SW480 (cell line): ENCODE measurements around the gene DZIP1L.

Experiments used
- DNase-seq: peaks from one replicate; pipeline ENCODE4 v3.0.0-alpha.2; 2016; ENCODE audit warnings: low spot score

The DZIP1L gene

DNA sequence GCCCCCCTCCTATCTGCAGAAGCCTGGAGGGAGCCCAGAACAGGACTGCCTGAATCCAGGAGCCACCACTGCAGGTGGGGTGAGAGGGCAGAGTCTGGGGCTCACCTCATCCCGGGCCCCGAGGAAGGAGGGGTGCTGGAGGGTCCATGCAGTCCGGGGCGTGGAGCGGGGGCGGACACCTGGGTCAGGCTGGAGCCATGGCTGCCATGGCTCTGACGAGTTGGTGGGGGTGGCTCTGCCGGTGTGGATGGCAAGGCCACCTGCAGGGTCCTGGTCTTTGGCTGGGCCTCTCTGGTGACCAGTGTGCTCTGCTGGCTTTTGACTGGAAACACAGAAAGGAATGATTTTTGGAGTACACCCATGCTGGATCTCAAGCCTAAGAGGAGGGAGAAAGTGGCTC lies 47.4 kb downstream of the DZIP1L start:
- no peak for DNase-seq

DNA sequence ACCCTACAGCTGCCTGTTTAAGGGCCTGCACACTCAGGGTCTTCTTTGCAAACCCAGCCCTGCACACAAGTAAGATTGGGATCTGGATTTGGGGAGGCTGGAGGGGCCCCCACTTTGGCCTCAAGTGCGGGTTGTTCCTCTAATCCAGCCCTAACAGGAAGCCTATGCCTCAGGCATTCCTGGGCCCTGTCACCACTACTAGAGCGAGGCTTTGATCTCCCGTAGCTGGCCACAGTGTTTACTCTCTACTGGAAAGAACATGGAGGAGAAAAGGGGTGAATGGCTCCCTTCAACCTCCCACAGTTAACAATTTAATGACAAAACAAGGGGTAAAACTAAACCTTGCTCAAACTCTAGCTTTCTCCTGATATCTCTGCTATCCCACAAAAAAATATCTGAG lies 48.4 kb downstream of the DZIP1L start:
- peak; percentile 26 for DNase-seq

DNA sequence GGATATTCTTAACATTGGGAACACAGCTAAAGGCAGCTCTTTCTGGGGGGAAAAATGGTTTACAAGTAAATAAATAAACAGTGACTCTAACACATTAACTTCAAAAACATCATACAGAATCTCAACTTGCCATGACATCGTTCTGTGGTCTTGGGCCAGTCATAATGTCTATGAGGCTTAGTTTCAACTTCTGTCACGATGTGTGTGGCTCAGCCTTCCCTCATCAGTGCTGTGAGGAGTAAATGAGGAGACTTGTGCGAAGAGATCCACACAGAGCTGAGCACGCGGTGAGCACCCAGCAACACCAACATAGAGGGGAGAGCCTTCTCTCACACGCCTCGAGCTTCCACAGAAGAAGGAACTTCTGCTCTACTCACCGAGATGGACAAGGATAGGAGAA lies 49.0 kb downstream of the DZIP1L start:
- DNase-seq: no peak

DNA sequence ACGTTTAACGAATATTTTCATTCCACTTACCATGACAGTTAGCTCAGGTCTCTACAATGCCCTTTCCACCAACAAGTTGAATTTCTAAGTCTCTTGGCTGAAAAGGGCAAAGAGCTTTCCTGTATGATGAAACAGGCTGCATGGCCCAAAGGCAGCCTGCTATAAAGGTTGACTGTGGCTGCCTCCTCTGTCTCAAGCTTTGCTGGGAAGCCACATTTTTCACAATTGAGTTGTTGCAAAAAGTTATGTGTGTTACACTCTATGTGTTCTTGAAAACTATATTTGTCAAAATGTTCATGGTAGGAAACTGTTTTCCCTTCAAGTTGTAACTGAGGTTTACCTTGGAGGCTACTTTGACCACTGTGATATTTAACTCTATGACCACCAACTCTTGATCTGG lies 49.5 kb downstream of the DZIP1L start:
- DNase-seq: no peak

DNA sequence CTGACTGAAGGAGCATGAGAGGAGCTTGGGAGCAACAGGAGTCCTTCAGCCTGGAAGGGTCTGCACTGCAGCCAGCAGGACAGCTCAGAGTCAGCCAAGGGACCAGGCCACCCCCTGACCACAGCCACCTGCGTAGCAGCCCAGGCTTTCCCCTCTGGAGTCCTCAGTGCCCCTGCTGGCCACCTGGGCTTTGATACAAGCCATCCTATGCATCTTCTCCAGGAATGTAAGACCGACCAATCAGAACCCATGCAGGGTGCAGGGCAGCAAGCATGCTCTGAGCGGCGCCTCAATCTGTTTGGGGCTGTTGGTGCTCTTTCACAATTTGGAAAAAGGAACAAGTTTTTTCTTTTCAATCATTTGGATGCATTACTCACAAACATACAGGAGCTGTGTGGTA lies 52.0 kb downstream of the DZIP1L start:
- DNase-seq: no peak

DNA sequence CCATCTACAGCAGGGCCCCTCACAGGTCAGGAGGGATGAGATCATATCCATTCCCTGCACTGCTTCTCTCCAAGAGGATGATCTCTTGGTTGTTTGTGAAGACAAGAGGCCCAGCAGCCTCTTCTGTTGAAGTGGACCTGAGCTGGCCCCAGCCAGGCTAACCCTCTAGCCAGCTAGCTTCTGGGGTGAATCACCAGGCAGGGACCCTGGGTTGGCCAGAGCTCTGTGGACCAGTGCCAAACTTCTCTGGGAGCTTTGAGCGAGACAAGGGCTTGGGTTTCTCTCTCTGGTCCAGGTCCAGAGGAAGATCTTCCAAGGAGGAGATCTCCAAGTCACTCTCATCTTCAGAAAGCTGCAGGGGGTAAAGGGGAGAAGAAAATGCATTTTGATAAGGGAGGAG lies 52.8 kb downstream of the DZIP1L start:
- no peak for DNase-seq

DNA sequence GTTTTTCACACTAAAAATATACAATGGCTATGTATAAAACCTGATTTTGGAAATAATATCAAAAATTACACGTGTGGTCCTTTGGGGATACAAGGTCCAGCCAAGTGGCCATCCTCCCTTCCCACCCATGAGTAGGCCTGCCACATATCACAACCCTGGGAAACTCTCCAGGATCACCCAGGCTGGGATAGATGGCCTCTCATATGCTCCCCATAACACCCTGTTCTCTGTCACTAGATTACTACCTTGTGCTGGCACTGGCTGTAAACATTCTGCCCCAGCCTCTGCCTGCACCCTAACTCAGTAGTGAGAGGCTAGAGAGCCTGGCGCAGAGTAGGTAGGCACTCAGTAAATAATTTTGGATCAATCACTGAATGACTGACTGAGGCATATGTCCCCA lies 53.4 kb downstream of the DZIP1L start:
- DNase-seq: no peak

DNA sequence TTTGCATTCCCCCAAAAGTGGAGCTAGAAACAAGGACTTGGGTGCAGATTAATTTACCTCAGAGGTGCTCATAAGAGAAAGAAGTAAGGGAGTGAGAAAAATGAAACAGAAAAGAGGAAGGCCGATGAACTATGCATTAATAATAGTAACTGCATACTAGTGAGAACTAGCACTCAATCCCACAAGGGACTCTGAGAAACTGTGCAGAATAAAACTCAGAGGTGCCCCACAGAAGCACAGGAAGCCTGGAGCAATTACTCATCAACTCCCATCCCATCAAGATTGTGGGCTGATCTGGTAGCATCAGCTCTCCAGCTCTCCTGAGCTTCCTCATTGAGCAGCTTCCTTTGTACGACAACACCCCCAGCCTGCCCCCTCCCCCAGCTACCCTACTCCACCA lies 54.6 kb downstream of the DZIP1L start:
- no peak for DNase-seq

DNA sequence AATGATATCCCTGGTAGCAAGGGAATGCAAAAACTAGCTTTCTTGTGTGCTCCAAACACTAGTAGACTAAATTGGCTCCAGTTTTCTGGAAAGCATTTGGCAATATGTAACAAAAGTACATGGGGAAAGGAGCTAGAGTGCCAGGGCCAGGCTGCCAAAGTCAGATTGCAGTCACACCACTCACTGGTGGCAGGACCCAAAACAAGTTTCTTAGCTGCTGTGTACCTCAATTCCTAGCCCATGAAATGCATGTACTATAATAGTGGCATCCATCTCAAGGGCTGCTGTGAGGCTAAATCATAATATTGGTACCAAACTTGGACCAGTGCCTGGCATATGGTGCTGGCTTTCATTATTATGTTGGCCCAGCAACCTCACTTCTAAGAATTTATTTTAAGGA lies 56.1 kb downstream of the DZIP1L start:
- DNase-seq: no peak

DNA sequence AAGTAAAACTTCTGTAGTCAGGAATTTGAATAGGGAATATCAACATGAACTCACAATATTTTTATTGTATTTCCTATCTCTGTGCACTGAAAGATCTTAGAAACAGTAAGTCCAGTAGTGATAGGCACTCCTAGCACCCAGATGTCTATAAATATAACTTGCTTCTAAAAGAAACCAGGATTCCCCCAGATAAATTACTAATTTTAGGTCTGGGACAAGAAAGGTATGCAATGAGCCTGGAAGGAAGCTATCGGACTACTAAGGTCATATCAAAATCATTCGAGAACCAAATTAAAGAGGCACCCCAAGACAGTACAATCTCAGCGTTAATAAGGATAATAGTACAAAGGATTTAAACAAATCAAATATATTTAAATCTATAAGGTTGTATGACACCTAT lies 58.0 kb downstream of the DZIP1L start:
- DNase-seq: no peak

DNA sequence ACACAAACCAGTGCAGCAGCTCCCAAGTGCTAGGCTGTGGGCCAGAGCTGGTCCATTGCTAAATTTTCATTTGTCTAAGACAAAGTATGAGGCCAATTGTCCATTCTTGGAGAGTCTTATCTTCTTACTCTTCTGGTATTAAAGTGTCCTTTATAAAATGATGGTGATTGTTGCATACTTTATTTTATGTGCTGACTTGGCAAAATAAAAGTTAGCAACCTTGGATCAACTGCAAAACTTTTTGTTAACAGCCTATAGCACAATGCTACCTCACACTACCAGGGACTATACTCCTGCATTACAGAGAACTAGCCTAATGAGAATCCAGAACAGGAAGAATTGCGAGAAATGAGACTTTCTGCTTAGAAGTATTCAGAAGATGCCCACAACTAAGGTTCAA lies 61.4 kb downstream of the DZIP1L start:
- no peak for DNase-seq

DNA sequence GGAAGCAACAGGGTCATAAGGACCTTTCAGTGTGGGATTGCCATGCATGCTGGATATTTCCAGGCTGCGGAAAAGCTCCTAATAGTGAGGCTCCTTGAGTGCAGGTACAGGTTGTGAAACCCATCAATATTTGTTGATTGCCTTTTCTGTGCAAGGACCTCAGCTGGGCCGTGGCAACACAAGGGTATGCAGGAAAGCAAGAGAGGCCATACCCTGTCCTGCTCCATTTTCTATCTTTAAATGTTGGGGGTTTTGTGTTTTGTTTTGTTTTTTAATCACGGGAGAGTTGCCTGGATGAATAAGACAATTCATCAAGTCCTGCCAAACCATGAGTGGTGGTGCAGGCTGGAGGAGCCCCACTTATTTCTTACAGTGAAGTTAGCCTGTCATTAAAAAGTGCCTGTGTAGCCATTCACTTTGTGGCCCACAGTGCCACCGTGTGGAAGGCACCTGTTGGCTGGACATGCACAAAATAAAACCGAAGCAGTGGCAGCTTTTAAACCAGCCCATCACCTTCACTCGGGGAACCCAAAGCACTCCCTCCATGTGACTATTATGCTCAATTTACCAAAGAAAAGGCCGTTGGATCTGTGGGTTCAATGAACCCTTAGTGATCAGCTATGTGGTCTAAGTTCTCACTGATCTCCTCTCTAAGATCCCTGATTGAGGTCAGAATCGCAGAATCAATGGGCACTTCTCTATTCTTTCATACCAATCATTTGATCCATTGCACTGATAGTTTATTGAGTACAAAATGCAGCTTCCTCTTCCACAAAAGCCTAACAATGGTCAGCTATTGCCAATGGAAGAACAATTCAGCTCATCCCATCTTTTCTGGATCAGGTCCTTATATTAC lies 63.2 kb downstream of the DZIP1L start:
- DNase-seq: peak; percentile 47

DNA sequence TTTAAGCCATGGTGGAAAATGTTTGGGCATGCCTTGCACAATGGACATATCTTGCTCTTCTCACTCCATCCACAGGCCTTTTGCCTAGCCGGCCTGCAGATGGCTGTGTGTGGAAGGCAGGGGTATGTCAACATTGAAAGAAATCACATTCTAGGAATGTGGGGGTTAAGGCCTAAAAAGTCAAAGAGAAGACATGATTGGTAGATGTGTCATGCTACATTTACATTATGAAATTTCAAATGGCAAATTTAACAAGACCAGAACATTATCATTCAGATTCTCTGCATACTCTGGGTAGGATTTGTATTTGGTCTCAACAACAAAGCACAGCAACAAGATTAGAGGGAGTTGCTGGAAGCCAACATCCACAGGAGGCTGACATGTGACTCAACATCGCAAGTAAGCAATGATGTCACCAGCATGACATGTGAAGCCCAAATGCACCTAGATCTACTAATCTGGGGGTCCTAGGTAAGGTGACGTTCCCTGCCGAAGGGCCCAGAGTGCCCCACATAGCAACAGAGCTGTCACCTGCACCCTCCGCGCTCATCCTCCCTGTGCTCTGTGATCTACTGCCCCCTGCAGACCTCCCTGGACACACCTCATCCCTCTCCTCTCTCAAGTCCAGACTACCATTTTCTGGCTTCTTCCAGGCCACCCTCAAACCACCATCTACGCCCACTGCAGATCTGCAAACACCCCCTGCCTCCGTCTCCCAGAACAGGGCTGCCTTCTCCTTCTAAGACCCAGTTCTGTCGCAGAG lies 66.1 kb downstream of the DZIP1L start:
- DNase-seq: no peak

DNA sequence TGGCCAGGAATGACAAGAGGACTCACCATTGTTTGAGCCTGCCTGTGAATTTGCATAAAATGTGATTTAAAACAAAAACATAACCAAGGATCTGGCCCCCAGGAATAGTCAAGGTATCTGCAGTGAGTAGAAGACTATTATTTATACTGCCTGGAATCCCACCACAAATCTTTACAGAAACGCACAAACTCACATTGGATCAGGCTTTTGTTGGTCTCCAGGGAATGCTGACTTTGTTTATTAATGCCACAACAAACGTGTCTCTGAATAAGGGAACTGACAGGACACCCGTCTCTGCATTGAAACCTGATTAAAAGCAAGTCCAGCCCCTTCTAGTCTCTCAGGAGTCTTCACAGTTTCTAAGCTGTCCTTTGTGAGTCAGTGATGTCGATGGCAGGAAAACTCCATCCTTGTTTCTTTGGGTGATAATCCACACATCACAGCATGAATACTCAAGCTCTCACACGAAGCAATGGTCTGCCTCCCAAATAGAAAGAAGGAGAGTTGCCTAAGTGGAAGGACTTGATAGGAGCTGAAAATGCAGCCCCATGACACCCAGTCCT lies 67.7 kb downstream of the DZIP1L start:
- DNase-seq: no peak

DNA sequence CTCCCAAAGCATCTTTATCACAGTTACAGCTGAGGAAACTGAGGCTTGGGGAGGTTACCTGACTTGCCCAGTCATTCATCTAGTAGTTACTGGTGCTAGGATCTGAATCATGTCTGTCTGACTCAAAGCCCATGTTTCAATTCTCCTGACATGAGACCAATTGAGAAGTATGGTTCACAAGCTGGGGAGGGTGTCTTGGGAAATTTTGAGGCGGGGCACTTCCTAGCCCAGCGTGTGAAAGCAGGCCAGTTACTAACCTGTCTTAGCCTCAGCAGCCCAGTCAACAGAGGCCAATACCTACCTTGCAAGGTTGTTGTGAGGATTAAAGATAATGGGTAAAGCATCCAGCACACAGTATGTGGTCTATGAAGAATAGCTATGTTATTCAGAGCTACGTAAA lies 68.5 kb downstream of the DZIP1L start:
- no peak for DNase-seq

DNA sequence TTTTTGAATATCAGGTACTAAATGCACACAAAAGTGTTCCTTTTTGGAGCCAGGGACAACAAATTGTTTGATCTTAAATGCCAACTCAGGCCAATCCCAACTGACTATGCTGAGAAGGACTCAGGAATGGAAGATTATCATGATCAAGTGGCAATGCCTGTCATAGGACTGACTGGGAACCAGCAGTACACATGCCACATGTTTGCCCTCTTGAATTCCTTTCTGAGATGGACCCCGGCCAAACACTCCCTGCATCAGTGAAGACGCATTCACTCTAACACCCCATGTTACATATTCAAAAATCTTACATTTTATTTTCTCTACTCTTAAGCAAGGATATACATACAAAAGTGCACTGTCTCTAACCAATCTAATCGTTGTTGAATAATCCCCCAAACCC lies 69.3 kb downstream of the DZIP1L start:
- no peak for DNase-seq

DNA sequence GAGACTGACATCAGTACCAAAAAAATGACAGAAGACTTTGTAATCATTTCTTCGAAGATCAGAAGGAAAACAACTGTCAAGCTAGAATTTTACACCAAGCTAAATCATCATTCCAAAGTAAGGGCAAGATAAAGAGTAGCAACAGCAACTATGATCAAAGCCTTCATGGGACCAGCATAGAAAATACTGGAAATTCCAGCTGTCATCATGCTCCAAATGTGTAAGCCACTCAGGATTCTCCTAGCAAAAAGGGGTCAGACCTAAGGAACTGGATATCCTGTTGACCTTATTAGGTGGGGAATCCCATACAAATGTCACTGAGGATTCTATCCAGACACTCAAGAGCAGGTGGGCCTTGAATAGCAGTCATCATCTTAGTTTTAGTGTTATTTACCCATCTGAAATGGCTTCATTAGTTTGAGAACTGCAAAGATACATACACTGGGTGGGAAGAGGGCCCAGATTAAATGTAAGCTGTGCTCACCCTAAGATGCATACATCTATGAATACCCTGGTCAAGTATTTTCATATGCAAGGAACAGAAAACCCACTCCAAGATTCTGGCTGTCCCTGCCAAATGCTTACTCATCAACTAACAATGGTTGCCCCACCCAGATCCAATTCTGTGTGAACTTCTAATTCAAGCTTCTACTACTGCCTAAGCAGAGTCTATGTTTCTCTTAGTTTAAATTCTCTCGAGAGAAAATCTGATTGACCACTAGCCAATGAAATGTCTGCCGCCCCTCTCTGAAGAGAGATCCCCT lies 72.0 kb downstream of the DZIP1L start:
- no peak for DNase-seq

DNA sequence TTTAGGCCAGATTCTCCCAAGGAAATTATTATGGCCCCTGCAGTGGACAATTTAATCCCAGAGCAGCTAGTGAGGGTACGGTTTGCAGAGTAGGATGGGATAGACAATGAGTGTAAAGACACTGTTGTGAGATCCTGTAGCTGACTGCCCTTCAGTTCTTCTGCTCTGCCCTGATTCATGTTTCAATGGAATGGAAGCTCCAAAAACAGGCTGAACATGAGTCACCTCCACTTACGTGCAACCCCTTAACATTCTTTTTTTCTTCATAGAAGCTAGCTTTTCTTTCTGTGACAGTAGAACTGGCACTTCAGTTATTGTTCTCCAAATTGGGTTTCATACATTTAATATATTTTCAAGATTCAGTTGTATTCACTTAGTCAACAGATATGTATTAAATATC lies 73.4 kb downstream of the DZIP1L start:
- no peak for DNase-seq

DNA sequence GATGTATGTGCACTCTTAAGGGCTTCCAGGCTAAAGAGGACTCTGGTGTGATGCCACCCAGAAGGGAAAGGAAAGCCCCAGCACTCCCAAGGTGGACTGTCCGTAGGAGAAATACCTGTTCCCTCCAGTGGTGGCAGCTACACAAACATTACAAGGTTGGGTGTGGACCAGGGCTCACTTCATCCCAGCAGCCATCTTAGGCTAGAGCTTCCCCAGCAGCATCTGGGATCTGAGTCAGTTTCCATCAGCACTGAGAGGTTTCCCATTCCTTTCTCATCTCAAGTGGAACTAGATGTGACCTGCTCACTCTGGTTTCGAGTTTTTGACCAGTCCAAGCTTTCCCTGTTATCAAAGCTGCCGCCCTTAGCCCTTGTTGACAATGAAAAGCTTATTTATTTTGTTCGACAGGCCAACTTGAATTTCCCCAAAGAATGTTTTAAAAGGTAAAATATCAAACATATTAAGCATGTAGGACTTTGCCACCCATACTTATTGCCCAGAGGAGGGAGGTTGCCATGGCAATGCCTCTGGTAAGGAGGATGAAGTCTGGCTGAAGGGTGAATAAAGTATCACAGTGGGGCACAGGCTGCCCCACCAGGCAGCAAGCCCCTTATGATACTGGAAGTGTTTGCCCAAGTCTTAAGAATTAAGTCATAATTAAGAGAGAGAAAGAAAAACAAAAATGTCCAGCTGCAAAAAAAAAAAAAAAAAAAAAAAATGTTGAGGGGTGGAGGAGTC lies 76.5 kb downstream of the DZIP1L start:
- DNase-seq: peak; percentile 8

DNA sequence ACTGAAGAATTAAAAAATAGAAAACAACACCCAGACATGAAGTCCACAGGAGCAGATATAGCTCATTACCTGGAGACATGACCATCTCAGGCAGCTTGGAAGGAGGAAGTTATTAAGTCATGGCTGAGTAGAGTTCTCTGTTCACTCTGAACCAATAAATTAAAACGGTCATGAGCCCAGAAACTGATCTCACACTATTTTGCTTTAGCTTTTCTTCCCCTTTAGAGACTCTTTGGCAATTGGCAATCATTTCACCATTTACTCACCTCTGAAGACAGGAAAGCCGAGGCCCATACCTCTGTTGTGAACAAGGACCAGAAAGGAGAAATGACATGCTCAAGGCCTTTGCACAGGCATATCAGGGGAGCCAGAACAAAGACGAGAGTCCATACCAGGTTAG lies 78.8 kb downstream of the DZIP1L start:
- no peak for DNase-seq

DNA sequence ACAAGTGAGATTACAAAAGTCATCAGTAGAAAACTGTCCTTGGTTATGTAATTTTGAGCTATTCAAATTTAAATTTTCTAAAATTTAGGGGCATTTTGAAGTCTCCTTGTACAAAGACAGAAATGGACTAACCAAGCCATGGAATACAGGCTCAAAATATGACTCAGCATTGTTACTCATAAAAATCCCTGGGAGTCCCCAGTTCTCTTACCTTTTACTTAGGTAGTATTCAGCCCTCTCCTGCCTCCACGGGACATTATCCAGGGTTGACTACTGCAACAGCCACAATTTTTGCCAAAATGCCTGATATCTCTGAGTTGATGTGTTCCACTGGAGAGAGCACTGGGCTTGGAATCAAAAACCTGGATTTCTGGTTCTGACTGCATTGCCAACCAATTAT lies 80.5 kb downstream of the DZIP1L start:
- DNase-seq: no peak

DNA sequence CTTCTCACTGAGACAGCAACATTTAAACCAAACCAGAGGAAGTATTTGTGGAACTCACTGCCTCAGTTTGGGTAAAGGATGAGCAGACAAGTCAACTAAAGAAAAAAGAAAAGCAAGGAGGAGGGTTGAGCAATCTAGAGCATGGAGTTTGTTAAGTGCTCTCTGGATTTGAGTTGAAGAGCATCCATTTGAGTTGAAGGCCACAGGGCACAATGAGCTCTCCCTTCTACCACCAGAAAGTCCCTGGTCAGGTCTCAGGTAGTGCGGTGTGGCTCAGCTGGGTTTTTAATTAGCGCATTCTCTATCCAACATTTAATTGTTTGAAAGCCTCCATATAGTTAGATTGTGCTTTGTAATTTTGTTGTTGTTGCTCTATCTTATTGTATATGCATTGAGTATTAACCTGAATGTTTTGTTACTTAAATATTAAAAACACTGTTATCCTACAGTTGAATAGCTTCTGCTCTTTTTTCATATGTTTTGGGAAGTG lies 82.2 kb downstream of the DZIP1L start:
- DNase-seq: no peak
